Neural cell (in vitro differentiated cells): ENCODE results near the gene NFIA. TPM values are rescaled to one million over a fixed set of nuclear protein-coding genes. Genes with fewer than 3 reads are reported as not detected.

ENCODE experiments used
- H2AFZ ChIP-seq: fragments of 200-600, 300-800 bp; sonication (generic), shearing (Covaris generic); 2 replicates; pipeline ENCODE4 v1.6.0; 2014; ENCODE audit warnings: low read depth, mild to moderate bottlenecking, antibody characterized with exemption, low read length, moderate library complexity
- H3F3A ChIP-seq: fragments of 200-600 bp; shearing (Covaris generic); 2 replicates; pipeline ENCODE4 v1.6.1; 2016; ENCODE audit warnings: mild to moderate bottlenecking, moderate library complexity, mixed read lengths, antibody characterized with exemption, low read length; ENCODE audit not compliant: insufficient read depth, poor library complexity, severe bottlenecking
- H3K27ac ChIP-seq: fragments of 200-600, 300-800 bp; sonication (generic), shearing (Covaris generic); 2 replicates; pipeline ENCODE4 v1.5.1; 2014; ENCODE audit warnings: mild to moderate bottlenecking, low read length, moderate library complexity
- H3K27me3 ChIP-seq: fragments of 300-800, 200-600 bp; sonication (generic), shearing (Covaris generic); 2 replicates; pipeline ENCODE4 v1.6.0; 2014; ENCODE audit warnings: mild to moderate bottlenecking, low read depth, low read length, moderate library complexity; ENCODE audit not compliant: insufficient read depth
- H3K36me3 ChIP-seq: fragments of 300-800, 200-600 bp; sonication (generic), shearing (Covaris generic); 2 replicates; pipeline ENCODE4 v1.5.1; 2014; ENCODE audit warnings: mild to moderate bottlenecking, antibody characterized with exemption, low read length, moderate library complexity; ENCODE audit not compliant: insufficient read depth
- H3K4me2 ChIP-seq: fragments of 300-800, 200-600 bp; sonication (generic), shearing (Covaris generic); 2 replicates; pipeline ENCODE4 v1.6.0; 2014; ENCODE audit warnings: mild to moderate bottlenecking, low read length
- H3K4me3 ChIP-seq: fragments of 300-800, 200-600 bp; sonication (generic), shearing (Covaris generic); 2 replicates; pipeline ENCODE4 v1.5.1; 2014; ENCODE audit warnings: mild to moderate bottlenecking, low read length, moderate library complexity
- H3K79me2 ChIP-seq: fragments of 200-600 bp; shearing (Covaris generic); replicated peaks from 2 replicates; pipeline ENCODE4 v1.6.0; 2014; ENCODE audit warnings: mild to moderate bottlenecking, low read length, moderate library complexity; ENCODE audit not compliant: insufficient read depth
- H3K9ac ChIP-seq: fragments of 300-800, 200-600 bp; sonication (generic), shearing (Covaris generic); 2 replicates; pipeline ENCODE4 v1.6.1; 2016; ENCODE audit warnings: mild to moderate bottlenecking, low read length, mixed read lengths
- H3K9me2 ChIP-seq: fragments of 200-600 bp; shearing (Covaris generic); 2 replicates; pipeline ENCODE4 v1.6.1; 2016; ENCODE audit warnings: mild to moderate bottlenecking, low read length, mixed read lengths; ENCODE audit not compliant: insufficient read depth
- H3K9me3 ChIP-seq: fragments of 200-600, 300-800 bp; sonication (generic), shearing (Covaris generic); 2 replicates; pipeline ENCODE4 v1.6.1; 2016; ENCODE audit warnings: mild to moderate bottlenecking, mixed run types, low read length, moderate library complexity, mixed read lengths
- H4K20me1 ChIP-seq: fragments of 200-600 bp; shearing (Covaris generic); 2 replicates; pipeline ENCODE4 v1.6.1; 2016; ENCODE audit warnings: mild to moderate bottlenecking, mixed run types; ENCODE audit not compliant: insufficient read depth
- EP300 ChIP-seq: fragments of 450-650 bp; conservative IDR thresholded peaks from 2 replicates; pipeline ENCODE4 v1.6.1; 2014; ENCODE audit warnings: antibody characterized with exemption, mild to moderate bottlenecking, moderate library complexity; ENCODE audit not compliant: poor library complexity, severe bottlenecking
- EZH2 ChIP-seq: fragments of 200-600, 300-800 bp; shearing (Covaris generic), sonication (generic); IDR thresholded peaks from 2 replicates; pipeline ENCODE4 v1.6.1; 2014; ENCODE audit warnings: antibody characterized with exemption, low read length, borderline replicate concordance, mild to moderate bottlenecking; ENCODE audit not compliant: insufficient read depth, poor library complexity, severe bottlenecking
- MXI1 ChIP-seq: fragments of 450-650 bp; conservative IDR thresholded peaks from 2 replicates; pipeline ENCODE4 v1.6.1; 2014; ENCODE audit warnings: antibody characterized with exemption, mild to moderate bottlenecking; ENCODE audit not compliant: poor library complexity, severe bottlenecking
- POLR2AphosphoS5 ChIP-seq: IDR thresholded peaks from 2 replicates; pipeline ENCODE4 v1.6.1; 2012
- RAD21 ChIP-seq: fragments of 450-650 bp; conservative IDR thresholded peaks from 2 replicates; pipeline ENCODE4 v1.6.1; 2014; ENCODE audit warnings: antibody characterized with exemption, mild to moderate bottlenecking, moderate library complexity
- SMC3 ChIP-seq: fragments of 450-650 bp; conservative IDR thresholded peaks from 2 replicates; pipeline ENCODE4 v1.6.1; 2014; ENCODE audit warnings: antibody characterized with exemption, mild to moderate bottlenecking, moderate library complexity; ENCODE audit not compliant: poor library complexity
- TAF1 ChIP-seq: IDR thresholded peaks from 2 replicates; pipeline ENCODE4 v1.6.1; 2012; ENCODE audit warnings: low read depth
- polyA plus RNA-seq: library from polyadenylated mRNA; depleted of rRNA; stranded (reverse); fragments of >200 nt; gene quantifications from 2 replicates; pipeline ENCODE4 v1.2.3, GENCODE V29; 2014
- TF ChIP-seq, protein P1 (sequence below): IDR thresholded peaks from 2 replicates; pipeline ENCODE4 v1.6.1; 2012; ENCODE audit warnings: borderline replicate concordance
- TF ChIP-seq, protein P2 (sequence below): fragments of 450-650 bp; IDR thresholded peaks from 2 replicates; pipeline ENCODE4 v1.5.1; 2014; ENCODE audit warnings: antibody characterized with exemption, mild to moderate bottlenecking, moderate library complexity; ENCODE audit not compliant: poor library complexity, severe bottlenecking

NFIA gene
- polyA plus RNA-seq, 1 donor from 2014 or later, result 0.47 TPM

DNA sequence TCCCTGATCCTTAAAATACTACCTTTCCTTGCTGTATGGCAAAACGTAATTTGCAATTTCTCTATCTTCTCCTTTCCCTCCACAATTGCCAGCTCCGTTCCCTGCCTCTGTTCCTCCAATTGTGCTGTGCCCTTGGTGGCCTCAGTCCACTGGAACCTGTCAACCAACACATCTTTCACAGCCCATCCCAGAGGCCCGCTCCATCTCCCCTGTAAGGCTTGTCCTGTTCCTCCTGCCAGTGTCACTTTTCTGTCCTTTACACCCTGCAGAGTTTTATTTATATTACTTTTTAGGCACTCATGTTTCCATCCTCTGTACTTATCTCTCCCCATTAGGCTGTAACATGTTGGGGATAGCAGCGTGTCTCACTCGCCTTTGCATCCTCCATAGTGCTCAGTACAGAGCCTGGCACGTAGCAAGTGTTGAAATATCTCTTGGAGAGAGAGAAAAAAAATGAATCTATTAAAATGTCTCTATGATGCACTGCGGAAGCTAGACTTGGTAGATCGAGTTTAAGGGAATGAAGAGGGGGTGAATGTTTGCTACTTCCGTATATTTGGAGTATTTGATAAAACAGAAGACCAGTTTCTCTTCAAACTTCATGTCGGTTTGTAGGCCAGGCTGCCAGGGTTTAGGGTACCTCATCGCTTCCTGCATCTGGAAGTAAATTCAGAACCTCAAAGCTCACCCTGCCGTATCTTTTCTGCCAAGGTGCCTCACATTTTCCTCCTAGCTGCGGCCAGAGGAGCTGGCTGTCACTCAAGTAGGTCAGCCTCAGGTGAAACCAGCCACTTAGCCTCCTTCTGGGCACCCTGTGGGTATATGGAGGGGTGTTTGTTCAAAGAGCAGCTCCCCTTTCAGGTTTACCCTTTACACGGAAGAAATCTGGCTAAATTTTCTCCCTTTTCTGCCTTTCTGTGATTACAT lies 338.8 kb downstream of the NFIA start:
- Histone ChIP-seq H3K79me2 (no peaks in the 10 kb centered on the region), H3K36me3 (no peaks in the 10 kb centered on the region), H3K9me2 (no peaks in the 10 kb centered on the region), H3F3A (no peaks in the 10 kb centered on the region), H3K9me3 (no peaks in the 10 kb centered on the region), H3K27ac (no peak overlapping the region), H3K4me2 (no peak overlapping the region), H3K9ac (no peak overlapping the region), H3K27me3 (no peaks in the 10 kb centered on the region), H4K20me1 (no peaks in the 10 kb centered on the region), H2AFZ (no peak overlapping the region), H3K4me3 (no peak overlapping the region)
- TF ChIP-seq SMC3, result no peak
- TF ChIP-seq RAD21, result no peak
- no peak for TF ChIP-seq EP300
- TF ChIP-seq MXI1, result no peak
- TF ChIP-seq, protein P1, sequence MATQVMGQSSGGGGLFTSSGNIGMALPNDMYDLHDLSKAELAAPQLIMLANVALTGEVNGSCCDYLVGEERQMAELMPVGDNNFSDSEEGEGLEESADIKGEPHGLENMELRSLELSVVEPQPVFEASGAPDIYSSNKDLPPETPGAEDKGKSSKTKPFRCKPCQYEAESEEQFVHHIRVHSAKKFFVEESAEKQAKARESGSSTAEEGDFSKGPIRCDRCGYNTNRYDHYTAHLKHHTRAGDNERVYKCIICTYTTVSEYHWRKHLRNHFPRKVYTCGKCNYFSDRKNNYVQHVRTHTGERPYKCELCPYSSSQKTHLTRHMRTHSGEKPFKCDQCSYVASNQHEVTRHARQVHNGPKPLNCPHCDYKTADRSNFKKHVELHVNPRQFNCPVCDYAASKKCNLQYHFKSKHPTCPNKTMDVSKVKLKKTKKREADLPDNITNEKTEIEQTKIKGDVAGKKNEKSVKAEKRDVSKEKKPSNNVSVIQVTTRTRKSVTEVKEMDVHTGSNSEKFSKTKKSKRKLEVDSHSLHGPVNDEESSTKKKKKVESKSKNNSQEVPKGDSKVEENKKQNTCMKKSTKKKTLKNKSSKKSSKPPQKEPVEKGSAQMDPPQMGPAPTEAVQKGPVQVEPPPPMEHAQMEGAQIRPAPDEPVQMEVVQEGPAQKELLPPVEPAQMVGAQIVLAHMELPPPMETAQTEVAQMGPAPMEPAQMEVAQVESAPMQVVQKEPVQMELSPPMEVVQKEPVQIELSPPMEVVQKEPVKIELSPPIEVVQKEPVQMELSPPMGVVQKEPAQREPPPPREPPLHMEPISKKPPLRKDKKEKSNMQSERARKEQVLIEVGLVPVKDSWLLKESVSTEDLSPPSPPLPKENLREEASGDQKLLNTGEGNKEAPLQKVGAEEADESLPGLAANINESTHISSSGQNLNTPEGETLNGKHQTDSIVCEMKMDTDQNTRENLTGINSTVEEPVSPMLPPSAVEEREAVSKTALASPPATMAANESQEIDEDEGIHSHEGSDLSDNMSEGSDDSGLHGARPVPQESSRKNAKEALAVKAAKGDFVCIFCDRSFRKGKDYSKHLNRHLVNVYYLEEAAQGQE, result no peak
- TF ChIP-seq EZH2, result no peak
- no peak for TF ChIP-seq POLR2AphosphoS5
- TF ChIP-seq, protein P2, sequence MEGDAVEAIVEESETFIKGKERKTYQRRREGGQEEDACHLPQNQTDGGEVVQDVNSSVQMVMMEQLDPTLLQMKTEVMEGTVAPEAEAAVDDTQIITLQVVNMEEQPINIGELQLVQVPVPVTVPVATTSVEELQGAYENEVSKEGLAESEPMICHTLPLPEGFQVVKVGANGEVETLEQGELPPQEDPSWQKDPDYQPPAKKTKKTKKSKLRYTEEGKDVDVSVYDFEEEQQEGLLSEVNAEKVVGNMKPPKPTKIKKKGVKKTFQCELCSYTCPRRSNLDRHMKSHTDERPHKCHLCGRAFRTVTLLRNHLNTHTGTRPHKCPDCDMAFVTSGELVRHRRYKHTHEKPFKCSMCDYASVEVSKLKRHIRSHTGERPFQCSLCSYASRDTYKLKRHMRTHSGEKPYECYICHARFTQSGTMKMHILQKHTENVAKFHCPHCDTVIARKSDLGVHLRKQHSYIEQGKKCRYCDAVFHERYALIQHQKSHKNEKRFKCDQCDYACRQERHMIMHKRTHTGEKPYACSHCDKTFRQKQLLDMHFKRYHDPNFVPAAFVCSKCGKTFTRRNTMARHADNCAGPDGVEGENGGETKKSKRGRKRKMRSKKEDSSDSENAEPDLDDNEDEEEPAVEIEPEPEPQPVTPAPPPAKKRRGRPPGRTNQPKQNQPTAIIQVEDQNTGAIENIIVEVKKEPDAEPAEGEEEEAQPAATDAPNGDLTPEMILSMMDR, result no peak
- no peak for TF ChIP-seq TAF1

DNA sequence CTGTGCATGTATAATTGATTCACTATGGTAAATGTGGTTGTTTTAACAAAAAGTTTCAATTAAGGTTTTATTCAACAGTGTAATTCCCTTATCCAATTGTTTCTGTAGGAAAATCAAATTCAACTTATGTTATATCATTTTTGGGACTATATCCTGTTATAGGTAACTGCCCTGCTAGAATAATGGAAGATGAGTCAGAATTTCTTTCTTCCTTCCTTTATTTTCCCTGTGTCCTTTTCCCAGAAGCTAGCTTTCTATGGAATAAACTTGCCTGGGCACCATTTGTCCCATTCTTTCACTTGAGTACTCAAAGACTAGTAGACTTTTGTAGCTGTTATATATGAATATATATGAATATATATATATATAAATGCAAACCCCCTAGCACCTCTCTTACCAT lies 341.3 kb downstream of the NFIA start:
- TF ChIP-seq POLR2AphosphoS5, result no peak
- TF ChIP-seq RAD21, result no peak
- TF ChIP-seq, protein P2, result no peak
- TF ChIP-seq MXI1, result no peak
- no peak for TF ChIP-seq EP300
- TF ChIP-seq, protein P1, result no peak
- TF ChIP-seq EZH2, result no peak
- TF ChIP-seq SMC3, result no peak
- TF ChIP-seq TAF1, result no peak
- no peaks in the 10 kb centered on the region for H3K9me2 ChIP-seq
- H4K20me1 ChIP-seq, result no peaks in the 10 kb centered on the region
- no peak overlapping the region for H2AFZ ChIP-seq
- H3K4me3 ChIP-seq, result no peak overlapping the region
- H3F3A ChIP-seq, result no peaks in the 10 kb centered on the region
- H3K36me3 ChIP-seq, result no peaks in the 10 kb centered on the region
- H3K79me2 ChIP-seq, result no peaks in the 10 kb centered on the region
- no peak overlapping the region for H3K4me2 ChIP-seq
- H3K27ac ChIP-seq, result no peak overlapping the region
- no peaks in the 10 kb centered on the region for H3K9me3 ChIP-seq
- H3K9ac ChIP-seq, result no peak overlapping the region
- no peaks in the 10 kb centered on the region for H3K27me3 ChIP-seq
